Iris pigment epithelial cell (primary cell): ENCODE results near the gene STAM.

Experiments used
- DNase-seq: peaks from one replicate; pipeline ENCODE4 v3.0.0-alpha.2; 2011; ENCODE audit warnings: low read depth

The STAM gene

DNA sequence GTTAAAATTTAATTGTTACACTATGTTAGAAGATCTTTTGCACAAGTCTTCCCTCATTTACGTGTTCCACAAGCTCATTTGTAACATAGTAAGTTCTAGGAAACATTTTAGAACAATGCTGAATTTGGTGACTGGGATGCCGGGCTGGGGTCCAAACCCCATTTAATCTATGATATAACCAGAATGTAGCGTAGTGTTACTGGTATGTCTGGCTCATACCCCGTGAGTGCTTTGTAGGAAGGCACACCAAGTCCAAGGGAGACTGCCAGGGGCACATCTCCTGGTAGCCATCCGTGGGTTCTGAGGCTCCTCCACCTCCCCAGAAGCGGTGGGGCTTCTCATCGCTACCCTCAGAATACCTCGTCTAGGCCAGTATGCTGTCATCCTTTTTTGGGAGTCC is 86.7 kb downstream of the STAM start:
- DNase-seq = no peak

DNA sequence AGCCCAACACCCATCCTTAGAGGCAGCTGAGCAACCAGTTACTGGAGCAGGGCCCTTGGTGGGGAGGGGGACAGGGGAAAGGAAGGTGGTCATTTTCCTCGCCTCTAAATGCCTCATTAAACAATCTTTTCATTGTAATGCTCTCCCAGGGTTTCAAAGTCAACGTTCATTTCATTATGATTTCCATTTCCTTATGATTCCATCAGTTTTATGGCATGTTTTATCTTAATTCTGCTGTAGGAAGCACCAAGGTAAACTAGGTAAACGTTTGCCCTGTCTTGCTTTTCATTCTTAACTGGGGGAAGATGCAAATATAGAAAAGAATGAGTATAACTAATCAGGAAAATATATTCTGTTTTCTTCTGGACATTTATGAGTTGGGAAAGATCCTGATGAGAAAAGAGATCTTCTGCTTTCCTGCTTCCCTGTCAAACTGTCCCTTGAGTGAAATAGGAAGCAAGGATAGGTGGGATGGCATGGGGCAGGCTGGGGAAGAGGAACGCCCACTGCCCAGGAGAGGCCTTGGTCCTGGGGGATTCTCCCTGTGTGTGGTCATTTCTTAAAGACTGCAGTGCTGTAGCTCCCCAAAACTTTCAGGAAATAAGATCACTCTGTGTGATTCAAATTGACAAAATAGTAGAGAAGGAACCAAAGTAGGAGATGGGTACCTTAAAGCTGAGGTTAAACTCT is 87.5 kb downstream of the STAM start:
- no peak for DNase-seq

DNA sequence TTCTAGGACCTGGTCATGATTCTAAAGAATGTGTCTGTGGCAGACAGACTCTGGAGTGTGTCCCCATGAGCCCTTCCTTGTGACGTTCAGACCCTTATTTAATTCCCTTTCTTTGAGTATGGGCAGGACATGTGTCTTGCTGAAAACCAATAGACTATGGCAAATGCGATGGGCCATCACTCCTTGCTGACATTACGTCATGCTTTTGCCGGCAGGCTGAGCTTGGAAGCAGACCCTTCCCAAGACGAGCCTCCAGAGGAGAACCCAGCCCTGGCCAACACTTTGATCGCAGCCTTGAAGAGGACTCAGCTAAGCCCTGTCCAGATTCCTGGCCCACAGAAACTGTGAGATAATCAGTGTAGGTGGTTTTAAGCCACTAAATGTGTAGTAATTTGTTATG is 89.7 kb downstream of the STAM start:
- no peak for DNase-seq

DNA sequence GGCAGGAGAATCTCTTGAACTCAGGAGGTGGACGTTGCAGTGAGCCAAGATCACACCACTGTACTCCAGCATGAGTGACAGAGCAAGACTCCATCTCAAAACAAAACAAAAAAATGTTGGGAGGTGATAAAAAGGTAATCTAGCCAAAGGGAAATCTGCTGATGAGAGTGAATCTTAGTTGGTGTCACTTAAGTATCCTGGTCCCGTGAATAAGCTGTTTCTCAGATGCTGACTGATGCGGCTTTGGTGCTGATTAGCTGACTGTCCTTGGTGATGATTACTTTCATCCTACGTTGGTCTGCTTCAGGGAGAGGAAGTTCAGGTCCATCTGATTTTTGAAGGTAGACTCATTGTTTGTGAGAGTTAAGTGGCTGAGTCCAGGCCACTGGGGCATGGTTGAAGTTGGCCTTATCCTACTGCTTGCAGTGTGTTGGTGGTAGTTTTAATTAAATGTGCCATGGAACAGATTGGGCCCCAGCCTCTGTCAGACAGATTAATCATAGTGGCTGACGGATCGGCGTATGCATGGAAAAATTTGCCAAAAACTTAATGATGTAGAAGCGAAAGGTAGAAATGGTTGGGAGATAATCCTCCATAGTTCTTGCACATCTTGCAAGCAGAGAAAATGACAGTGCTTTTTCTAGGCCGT is 90.6 kb downstream of the STAM start:
- DNase-seq = no peak

DNA sequence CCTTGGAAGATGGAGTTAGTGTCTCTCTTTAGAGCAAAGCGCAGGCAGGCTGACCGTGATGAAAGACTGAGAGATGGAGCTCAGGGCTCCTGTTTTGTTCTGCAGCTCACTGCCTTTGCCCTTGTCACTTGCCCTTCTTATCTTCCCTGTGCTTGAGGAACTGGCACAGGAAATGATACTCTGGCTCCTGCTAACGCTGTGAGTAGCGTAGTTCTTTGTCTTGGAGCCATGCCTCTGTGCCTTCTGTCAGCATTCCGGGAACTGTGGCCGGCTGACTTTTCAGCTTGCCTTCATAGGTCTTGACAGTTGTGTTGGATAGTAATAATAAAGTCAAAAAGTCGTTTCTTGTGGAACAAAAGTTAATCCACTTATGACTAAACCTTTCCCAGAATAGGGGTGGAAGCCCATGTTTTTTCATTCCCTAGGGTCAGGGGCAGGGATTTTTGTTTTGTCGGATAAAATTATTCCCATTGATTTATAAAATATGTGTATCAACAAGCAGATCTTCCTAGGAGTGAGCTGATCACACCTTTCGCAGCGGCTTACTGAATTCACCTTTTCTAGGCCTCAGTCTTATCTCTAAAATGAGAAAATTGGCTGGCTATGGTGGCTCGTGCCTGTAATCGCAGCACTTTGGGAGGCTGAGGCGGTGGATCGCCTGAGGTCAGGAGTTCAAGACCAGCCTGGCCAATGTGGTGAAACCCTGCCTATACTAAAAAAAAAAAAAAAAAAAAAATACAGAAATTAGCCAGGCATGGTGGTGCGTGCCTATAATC is 91.4 kb downstream of the STAM start:
- no peak for DNase-seq

- DNase-seq = no peak
Measured at GRCh38 chr10:17736223-17736622, 92.3 kb downstream of the STAM start.

DNA sequence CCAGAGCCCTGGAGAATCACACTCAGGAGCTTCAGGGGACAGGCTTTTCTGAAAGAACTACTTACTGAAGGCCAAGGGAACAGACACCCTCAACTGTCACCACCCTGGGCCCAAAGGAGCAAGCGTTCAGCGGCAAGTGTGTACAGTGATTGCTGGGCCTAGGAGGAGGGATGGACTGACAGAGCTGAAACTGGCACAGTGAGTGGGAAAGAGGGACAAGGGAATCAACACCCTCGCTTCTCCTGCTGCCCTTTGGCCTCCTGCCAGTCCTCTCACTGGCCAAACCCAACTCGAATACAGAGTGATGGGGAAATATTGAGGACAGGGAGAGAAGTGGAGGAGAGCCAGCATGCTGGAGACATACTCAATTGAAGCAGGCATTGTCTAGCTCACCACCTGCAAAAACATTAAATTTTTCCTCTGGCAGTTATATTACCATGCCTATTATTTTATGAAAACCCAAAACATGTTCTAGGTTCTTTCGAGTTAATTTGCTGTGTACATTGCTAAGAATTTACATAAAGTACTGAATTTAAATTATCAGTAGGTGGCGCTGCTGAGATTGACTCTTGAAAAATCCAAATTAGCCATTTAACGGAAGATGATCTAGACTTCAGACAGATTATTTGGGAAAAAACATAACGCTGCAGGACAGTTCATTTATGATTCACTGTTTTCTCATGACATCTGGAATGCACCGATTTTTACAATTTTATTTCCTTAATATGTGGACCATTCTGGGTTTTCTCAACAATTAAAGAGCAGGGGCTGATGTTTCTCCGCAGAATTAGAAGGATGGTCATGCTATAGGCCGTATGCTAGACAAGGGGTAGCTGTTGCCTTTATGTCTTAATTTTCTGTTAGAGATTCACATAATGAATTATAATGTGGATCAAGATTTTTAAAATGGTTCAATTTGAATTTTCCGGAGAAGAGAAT is 93.3 kb downstream of the STAM start:
- DNase-seq = peak; percentile 45

DNA sequence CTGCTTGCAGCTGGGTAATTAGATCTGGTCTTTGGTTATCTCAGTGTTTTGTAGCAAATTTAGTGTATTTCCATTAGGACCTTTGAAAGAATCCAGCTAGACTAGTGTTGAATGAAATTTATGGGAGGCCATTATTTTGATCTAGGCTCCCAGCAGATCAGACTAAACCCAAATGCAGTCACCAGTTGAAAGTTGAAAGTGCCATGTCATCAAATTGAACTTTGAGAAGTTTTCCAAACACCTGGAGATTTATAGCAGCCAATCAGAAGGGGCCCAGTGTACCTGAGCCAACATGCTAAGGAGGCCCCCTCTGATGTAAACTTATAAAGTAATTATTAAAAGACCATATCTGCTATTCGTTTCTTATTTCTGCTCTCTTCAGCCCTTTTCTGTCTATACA is 96.7 kb downstream of the STAM start:
- no peak for DNase-seq

- DNase-seq = peak; percentile 41
Measured at GRCh38 chr10:17742918-17743317, 99.0 kb downstream of the STAM start.

DNA sequence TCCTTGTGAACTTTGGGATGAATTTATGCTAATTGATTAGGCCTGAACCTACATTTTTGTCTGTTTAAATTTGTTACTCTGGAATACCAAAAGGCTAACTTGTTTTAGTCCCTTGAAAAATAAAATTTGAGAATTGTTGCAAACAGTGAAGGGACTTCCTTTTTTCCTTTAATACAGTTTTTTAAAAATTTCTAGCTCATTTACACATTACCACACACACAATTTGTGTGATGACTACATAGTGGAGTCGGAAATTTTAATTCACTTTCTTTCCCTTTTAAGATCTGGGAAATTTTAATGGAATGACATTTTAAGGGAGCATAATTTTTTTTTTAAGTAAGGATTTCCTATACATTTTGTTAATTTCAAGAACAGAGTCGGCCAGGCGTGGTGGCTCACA is 99.5 kb downstream of the STAM start:
- DNase-seq = no peak

DNA sequence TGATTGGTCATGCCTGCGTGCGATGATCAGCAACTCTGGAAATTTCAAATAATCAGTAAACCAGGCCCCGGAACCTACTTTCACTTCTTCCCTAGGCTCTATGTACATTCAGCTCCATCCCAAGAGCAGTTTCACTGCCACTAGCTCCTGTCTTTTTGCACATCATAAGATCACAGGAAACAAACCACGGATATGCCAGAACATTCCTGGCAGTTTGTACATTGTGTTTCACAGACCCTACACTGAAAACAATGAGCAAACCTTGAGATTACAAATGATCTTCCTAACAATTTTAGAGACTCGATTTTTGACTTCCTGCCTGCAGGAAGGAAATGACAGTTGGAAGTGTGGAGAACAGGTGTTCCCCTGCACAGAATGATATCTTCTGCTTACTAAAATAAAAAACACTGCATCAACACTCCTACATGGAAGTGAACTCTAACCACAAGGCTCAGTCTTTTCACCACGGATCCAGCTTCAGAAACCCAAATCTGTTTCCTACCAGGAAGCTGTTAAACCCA is 100.5 kb downstream of the STAM start:
- DNase-seq = peak; percentile 14

DNA sequence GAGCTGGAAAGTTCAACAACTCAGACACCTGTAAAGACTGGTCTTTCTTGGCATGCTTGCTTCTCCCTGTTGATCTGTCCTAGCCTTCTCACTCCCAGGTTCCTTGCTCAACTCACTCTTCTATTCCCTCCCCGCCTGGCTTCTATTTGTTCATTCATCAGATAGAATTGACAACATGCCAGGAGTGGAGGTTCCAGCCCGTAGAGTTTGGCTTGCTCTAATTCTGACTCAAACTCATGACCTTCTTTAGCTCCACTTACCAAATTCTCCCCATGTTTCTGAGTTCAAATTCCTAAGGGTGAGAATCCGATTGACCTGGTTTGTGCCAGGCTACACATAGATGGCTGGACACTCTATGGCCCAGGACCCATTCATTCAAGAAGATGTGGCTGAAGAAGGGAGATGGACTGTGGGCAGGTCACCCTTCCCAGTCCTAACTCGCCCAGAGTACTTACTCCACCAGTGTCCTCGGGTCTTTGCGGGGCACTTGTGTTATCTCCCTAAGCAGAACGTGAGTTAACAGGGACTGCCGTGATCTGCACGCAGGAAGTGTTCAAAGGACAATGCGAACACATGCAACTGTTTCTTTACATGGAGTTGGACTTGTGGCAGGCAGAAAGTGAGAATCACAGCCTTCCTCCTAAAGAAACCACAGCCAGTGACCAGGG is 104.1 kb downstream of the STAM start:
- peak; percentile 51 for DNase-seq

DNA sequence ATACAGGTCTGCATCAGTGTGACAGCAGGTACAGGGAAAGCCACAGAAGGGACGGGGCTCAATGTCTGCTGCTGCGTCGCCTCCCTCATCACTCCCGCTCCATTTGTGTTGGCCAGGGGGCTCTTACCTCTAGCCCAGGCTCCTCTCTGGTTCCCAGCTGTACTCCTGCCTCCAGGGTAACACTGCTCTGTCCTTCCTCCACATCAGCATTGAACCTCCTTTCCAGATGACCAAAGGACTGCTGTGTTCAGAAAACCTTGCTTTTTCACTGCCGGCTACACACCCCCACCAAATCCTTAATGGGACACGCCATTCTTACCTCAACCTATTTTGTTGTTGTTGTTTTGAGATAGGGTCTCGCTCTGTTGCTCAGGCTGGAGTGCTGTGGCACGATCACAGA is 105.9 kb downstream of the STAM start:
- no peak for DNase-seq

GRCh38 chr10:17751781-17752445 is 108.0 kb downstream of the STAM start, which contains the start of gene TMEM236:
Gene TMEM236 (plus strand): TSS chr10:17752201. CDS start chr10:17752296, 95 bp downstream.
- no peak for DNase-seq

GRCh38 chr10:17756557-17757217 is 112.7 kb downstream of the STAM start:
- peak; percentile 20 for DNase-seq

DNA sequence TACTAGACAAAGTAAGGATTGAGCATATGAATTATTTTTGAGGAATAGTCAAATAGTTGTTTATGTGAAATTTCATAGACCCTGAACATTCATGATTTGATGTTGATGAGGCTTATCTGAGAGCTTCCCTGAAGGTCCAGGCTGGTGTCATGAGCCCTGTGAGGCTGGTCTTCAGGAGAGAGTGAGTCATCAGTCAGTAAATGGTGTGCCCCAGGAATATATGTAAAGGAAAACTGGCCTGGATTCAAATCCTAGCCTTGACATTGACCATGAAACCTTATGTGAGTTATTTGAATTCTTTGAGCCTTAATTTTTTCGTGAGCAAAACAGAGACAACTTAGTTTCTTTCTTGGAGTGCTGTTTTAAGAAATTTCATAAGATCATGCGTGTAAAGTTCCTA is 114.2 kb downstream of the STAM start:
- peak; percentile 15 for DNase-seq

DNA sequence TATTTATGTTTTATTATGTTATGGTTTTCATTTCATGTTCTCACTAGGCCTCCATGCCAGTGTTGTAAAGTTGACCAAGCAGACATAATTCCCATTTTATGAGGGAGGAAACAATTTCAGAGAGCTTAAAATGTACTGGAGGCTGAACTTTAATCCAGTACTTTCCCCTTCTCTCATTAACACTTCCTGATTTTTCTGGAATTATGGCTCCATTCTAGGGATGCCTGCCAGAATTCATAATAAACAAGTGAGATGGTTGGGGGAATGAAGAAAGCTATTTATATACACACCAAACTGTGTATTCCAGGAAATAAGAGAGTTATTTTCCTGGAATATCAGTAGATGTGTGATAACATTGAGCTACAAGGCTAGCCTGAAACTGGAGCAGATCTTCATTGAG is 114.9 kb downstream of the STAM start:
- DNase-seq = no peak

DNA sequence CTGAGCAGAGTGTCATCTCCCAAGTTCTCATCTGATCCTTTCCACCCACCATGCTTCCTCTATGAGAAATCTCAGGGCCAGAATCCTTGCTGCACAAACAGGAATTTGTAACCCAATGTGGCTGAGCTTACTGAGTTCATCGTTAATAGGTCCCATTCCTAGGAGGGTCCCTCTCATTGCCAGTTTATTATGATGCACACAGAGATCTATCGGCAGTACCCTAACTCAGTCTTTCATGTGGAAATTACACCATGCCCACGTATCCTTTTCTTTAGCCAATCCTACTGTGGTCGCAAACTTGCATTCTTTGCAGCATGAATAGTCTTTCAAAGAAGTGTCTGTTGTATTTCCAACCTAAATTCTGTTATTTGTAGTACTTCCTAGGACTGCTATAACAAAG is 120.2 kb downstream of the STAM start:
- DNase-seq = no peak

GRCh38 chr10:17765602-17766001 is 121.7 kb downstream of the STAM start:
- no peak for DNase-seq
